Measurements from ENCODE around the gene TMEM37.

DNA sequence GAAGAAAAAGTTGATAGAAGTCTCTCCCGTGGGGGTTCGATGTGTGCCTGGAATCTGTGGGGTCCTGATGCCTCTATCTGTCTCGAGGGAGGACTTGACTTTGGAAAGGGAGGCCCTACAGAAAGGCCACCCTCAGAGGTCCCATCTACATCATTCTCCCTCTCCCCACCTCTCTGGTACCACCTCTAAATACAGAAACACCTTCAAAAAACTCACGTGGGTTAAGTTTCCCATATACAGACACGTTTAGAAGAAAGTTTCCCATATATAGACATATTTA is 5.3 kb upstream of the TMEM37 start:
- TF ChIP-seq EGR1 (conservative IDR thresholded peaks at IDR 0.05) (no peak), ZNF311 (CRISPR knock-in tag; IDR thresholded peaks at IDR 0.05) (no peak), ZNF197 (CRISPR knock-in tag; IDR thresholded peaks at IDR 0.05; ENCODE audit: low read depth) (no peak), ZNF274 (IDR thresholded peaks at IDR 0.05; ENCODE audit: borderline replicate concordance, low read depth, low read length) (no peak), RAD51 (IDR thresholded peaks at IDR 0.05; ENCODE audit: borderline replicate concordance, low read depth) (no peak)
- TF ChIP-seq, protein P1, sequence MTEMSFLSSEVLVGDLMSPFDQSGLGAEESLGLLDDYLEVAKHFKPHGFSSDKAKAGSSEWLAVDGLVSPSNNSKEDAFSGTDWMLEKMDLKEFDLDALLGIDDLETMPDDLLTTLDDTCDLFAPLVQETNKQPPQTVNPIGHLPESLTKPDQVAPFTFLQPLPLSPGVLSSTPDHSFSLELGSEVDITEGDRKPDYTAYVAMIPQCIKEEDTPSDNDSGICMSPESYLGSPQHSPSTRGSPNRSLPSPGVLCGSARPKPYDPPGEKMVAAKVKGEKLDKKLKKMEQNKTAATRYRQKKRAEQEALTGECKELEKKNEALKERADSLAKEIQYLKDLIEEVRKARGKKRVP (CRISPR knock-in tag; IDR thresholded peaks at IDR 0.05): no peak
- TF ChIP-seq, protein P2, sequence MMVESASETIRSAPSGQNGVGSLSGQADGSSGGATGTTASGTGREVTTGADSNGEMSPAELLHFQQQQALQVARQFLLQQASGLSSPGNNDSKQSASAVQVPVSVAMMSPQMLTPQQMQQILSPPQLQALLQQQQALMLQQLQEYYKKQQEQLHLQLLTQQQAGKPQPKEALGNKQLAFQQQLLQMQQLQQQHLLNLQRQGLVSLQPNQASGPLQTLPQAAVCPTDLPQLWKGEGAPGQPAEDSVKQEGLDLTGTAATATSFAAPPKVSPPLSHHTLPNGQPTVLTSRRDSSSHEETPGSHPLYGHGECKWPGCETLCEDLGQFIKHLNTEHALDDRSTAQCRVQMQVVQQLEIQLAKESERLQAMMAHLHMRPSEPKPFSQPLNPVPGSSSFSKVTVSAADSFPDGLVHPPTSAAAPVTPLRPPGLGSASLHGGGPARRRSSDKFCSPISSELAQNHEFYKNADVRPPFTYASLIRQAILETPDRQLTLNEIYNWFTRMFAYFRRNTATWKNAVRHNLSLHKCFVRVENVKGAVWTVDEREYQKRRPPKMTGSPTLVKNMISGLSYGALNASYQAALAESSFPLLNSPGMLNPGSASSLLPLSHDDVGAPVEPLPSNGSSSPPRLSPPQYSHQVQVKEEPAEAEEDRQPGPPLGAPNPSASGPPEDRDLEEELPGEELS (CRISPR knock-in tag; IDR thresholded peaks at IDR 0.05; ENCODE audit: borderline replicate concordance): no peak
- TF ChIP-seq, protein P3, sequence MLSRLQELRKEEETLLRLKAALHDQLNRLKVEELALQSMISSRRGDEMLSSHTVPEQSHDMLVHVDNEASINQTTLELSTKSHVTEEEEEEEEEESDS (CRISPR knock-in tag; IDR thresholded peaks at IDR 0.05): no peak
- TF ChIP-seq, protein P4, sequence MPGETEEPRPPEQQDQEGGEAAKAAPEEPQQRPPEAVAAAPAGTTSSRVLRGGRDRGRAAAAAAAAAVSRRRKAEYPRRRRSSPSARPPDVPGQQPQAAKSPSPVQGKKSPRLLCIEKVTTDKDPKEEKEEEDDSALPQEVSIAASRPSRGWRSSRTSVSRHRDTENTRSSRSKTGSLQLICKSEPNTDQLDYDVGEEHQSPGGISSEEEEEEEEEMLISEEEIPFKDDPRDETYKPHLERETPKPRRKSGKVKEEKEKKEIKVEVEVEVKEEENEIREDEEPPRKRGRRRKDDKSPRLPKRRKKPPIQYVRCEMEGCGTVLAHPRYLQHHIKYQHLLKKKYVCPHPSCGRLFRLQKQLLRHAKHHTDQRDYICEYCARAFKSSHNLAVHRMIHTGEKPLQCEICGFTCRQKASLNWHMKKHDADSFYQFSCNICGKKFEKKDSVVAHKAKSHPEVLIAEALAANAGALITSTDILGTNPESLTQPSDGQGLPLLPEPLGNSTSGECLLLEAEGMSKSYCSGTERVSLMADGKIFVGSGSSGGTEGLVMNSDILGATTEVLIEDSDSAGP (CRISPR knock-in tag; IDR thresholded peaks at IDR 0.05): no peak
- TF ChIP-seq, protein P5, sequence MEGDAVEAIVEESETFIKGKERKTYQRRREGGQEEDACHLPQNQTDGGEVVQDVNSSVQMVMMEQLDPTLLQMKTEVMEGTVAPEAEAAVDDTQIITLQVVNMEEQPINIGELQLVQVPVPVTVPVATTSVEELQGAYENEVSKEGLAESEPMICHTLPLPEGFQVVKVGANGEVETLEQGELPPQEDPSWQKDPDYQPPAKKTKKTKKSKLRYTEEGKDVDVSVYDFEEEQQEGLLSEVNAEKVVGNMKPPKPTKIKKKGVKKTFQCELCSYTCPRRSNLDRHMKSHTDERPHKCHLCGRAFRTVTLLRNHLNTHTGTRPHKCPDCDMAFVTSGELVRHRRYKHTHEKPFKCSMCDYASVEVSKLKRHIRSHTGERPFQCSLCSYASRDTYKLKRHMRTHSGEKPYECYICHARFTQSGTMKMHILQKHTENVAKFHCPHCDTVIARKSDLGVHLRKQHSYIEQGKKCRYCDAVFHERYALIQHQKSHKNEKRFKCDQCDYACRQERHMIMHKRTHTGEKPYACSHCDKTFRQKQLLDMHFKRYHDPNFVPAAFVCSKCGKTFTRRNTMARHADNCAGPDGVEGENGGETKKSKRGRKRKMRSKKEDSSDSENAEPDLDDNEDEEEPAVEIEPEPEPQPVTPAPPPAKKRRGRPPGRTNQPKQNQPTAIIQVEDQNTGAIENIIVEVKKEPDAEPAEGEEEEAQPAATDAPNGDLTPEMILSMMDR (IDR thresholded peaks at IDR 0.05 in 2 of 3, conservative IDR thresholded peaks at IDR 0.05 in 1 of 3; ENCODE audit: insufficient read depth in 2 of 3, low read depth in 1 of 3, low read length in 3 of 3): no peak

Data from K562 (cell line).